GM21717 (cell line): ENCODE data around the gene FMN2.
A peak's percentile ranks its signal among the peaks of the same experiment; 100 is the strongest.
"Not testable (repeated sequence)": the region's sequence is repeated elsewhere in the genome, so short reads cannot be mapped to it uniquely, and the experiment has no call there.

Experiments
- ATAC-seq: cut with Tn5 transposase; IDR thresholded peaks from one replicate; pipeline ENCODE4 v1.9.1; 2021; ENCODE audit warnings: mild to moderate bottlenecking, moderate library complexity; ENCODE audit not compliant: unreplicated experiment

FMN2 gene

DNA sequence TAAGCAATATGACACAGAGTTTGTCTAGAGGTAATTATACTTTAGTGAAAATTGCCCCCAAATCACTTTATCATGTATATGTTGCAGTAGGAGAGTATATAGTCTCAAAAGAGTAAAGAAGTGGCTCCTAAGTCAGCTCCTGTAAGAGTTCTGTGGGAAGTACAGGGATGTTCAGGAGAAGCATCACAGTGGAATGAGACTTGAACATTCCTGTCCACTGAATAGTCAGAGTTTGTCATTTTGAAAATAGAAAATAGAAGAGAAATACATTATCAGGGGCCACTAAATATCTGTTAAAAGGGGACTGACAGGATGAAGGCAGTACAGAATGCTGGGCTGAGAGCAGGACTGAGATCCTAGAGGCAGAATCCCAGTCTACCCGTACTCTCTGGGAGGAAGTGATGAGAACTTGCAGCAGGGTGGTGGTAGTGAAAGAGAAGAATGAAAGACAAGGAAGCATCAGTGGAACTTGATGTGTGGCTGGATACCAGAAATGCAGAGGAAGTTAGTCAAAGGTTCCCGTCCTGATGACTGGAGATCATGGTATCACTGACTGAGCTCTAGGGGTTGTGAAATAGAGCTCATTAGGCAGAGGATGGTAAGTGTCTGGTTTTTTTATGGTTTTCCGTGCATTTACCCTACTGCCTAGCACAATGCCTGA, 153.4 kb downstream of the FMN2 start:
- no peak for ATAC-seq

DNA sequence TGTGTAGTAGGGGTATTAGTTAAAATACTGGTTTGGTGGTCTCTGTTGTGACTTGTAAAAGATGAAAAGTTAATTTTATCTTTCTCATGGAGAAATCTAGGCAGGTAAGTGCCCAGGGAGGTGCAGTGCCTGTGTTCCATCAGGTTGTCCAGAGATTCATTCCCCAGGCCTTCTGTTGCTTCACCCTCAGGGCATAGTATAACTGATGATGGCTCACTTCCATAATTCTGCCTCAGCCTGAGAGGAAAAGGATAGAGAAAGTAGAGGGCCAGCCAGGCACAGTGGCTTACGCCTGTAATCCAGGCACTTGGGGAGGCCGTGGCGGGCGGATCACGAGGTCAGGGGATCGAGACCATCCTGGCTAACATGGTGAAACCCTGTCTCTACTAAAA, 153.9 kb downstream of the FMN2 start:
- ATAC-seq = no peak

DNA sequence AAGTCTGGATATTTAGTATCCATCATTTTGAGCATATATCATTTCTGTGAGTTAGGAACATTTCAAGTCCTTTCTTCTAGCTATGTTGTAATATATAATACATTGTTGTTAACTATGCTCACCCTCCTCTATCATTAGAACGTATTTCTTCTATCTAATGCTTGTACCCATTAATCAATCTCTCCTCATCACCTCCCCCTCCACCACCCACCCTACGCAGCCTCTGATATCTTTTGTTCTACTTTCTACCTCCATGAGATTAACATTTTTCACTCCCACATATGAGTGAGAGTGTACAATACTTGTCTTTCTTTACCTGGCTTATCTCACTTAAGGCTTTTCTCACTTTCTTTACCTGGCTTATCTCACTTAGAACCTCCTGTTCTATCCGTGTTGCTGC, 156.2 kb downstream of the FMN2 start:
- ATAC-seq = no peak

DNA sequence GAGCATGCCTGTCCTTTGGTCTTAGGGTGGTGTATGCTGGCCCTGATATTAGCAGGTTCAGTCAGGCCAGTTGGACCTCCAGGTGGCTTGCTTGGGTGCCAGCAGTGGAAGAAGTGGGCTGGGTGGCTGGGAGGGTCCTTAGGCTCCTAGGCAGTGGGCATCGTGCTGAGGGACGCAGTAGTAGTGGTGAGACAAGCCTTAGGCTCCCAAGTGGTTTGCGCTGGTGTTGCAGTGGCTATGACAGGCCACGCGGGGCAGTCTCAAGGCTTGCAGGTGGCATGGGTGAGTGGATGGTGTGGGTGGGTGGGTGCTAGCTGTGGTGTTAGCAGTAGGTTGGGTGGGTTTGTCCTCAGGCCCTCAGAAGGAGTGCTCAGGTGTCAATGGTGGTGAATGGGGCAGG, 162.3 kb downstream of the FMN2 start:
- no peak for ATAC-seq

DNA sequence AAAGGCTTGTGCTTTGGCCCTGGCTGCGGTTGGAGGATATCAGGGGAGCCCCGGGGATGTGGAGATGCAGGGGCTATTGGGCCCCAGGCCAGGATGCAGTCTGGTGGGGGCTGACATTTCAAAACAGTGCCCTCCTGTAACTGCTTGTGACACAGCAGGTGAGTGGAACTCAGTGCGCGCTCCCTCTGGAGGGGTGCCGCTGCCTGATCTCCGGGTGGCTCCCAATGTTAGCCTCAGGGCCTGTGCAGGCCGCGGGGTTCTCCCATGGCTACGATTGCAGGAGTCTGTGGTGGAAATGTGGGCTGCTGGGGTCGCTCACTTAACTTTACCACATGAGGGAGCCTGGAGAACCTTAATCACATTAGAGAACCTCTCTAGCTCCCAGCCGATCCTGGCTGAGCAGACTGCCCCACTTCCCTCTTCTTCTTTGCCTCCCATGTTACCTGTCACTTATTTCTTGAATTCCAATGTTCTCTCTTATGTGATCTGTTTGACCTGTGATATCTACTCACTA, 163.2 kb downstream of the FMN2 start:
- no peak for ATAC-seq

DNA sequence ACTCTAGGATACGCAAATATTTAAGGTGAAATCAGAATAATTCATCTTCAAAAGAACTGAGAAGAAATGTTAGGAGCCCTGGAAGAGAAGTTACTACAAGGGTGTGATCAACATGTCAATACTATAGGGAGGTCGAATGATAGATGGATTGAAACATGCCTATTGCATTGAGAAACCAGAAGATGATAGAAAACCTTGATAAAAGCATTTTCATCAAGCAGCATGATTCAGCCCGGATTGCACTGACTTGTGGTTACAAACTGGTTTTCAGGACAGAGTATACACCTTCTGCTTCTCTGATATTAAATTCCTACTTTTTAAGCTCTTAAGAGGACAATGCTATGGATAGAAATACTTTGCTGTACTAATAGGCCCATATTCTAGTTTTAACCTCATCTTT, 164.2 kb downstream of the FMN2 start:
- ATAC-seq = no peak

DNA sequence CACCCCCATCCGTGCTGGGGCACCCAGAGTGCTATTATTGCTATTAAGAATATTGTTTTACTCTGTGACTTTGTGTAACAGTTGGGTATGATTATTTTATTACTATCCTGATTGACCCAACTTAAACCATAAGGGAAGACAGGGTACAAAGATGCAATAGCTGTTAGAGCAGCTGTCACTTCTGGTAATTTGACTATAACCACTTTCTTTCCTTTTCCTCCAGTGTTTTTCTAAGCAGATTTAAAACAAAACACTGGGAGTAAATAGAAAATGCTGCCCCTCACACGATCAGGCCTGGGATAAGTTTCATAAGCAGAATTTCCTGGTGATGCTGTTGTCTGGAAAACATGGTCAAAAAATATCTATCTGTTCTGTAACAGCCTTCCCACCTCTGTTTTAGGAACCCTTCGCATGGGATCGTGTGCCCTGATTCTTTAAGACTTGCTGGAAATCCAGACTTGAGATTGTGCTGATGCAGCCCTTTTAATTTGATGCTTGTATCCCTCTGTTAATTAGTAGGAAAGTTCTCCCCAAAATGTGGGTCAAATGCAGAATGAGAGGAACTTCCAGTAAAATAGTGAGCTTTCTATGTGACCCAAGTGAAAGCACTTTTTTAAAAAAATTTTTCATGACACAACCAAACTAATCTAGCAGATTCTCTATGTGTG, 165.3 kb downstream of the FMN2 start:
- no peak for ATAC-seq

DNA sequence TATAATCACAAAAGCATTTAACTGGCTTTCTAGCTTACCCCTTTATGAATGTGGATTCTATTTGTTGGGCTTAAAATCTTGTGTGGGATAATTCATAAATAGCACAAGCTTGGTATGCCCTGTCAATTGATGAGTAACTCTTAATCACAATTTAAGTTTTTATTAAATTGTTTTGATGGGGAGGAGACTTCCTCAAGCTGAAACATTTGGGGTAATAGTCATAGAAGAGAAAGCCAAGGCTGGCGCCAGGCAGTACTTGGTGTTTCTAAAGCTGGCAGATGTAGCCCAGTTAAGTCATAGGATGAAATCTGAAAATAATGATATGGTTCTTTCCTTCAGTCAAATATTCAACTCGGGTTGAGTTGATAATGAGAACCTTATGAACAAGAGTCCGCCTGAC, 167.2 kb downstream of the FMN2 start:
- ATAC-seq = no peak

DNA sequence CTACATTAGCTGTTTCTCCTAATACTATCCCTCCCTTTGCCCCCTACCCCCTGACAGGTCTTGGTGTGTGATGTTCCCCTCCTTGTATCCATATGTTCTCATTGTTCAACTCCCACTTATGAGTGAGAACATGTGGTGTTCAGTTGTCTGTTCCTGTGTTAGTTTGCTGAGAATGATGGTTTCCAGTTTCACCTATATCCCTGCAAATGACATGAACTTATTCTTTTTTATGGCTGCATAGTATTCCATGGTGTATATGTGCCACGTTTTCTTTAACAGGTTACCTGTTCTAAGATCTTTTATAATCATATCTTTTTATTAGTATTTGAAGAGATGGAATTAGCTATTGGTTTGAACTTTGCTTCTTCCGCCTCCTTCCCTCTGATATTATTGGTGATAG, 172.8 kb downstream of the FMN2 start:
- not testable (repeated sequence) for ATAC-seq

DNA sequence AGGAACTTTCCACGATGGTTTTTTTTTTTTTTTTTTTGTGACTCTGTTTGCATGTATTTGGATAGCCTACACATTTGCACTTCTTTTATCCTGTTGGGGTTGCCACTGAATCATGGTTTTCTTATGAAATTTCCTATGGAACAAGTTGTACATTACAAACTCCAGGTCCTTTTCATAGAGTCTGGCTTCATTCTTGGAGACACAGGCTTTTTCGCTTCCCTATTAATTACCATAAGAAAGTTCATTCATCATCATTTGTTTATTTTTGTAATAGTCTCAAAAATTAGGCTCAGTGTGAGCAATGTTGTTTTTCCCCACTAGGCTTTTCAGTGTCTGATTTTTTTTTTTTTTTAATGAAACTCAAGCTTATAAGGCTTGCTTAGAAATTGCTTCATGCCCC, 179.4 kb downstream of the FMN2 start:
- ATAC-seq = no peak

DNA sequence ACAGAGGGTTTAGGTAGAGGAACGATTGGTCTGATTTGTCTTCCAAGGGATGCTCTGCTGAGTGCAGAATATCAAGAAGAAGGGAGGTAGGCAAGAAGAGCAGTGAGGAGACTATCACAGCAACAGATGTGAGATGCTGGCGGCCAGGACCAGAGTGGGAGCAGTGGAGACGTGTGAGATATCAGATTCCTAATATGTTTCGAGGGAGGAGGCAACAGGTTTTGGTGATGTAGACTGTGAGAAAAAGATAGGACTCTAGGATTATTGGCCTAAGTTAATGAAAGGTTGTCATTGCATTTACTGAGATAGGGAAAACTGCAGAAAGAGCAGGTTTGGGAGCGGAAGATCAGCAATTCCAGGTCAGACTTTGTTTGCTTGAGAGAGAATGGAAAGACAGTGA, 182.9 kb downstream of the FMN2 start:
- no peak for ATAC-seq

DNA sequence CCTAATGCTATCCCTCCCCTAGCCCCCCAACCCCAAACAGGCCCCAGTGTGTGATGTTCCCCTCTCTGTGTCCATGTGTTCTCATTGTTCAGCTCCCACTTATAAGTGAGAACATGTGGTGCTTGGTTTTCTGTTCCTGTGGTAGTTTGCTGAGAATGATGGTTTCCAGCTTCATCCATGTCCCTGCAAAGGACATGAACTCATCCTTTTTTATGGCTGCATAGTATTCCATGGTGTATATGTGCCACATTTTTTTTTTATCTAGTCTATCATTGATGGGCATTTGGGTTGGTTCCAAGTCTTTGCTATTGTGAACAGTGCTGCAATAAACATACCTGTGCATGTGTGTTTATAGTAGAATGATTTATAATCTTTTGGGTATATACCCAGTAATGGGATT, 183.5 kb downstream of the FMN2 start:
- ATAC-seq = not testable (repeated sequence)

DNA sequence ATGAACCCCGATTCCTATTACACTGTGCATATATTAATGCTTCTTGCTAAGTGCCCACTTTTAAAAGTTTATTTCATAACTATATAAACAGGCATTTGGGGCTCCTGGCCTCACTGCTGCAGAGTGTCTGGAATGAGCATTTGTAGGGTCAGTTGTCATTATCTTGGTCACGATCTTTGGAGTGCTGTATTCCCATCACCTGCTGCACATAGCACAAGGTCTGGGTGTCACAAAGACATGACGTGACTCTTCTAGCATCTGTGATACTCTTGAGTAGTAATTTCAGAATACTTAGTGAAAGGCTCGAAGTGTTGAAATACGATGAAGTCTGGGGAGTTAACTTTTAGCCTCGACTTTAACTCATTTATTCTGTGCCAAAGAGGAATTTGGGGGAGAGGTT, 186.4 kb downstream of the FMN2 start:
- no peak for ATAC-seq

DNA sequence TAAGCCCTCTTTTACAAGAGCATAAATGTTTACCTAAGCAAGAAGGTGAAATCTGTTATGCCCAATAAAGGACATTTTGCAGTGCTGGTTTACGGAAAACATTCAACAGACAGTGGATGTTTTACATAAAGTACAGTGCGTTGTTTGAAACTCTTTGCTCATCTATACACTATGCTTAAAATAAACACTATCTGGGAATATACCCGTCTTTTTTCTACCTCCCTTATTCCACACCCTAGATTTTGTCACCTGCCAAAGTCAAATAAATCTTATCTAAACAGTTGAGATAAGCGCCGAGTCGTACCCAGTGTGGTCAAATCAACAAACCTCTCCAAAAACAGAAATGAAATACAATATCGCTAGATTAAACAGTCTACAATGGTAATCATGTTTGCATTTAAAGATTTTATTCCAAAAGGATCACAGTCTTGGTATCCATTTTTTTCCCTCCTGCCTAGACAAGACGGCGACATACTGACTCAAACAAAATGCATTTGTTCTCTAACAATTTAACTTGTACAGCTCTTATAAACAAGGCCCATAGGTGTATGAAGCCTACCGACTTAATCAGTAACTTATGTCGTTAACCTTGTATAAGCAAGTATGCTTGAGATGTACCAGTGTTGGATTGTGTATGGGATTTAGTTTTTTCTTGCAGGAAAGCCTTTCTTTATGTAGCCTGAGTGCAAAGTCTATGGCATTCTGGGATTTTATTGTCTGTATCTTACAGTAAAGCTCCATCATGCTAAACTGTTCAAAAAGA, 189.1 kb downstream of the FMN2 start:
- no peak for ATAC-seq

DNA sequence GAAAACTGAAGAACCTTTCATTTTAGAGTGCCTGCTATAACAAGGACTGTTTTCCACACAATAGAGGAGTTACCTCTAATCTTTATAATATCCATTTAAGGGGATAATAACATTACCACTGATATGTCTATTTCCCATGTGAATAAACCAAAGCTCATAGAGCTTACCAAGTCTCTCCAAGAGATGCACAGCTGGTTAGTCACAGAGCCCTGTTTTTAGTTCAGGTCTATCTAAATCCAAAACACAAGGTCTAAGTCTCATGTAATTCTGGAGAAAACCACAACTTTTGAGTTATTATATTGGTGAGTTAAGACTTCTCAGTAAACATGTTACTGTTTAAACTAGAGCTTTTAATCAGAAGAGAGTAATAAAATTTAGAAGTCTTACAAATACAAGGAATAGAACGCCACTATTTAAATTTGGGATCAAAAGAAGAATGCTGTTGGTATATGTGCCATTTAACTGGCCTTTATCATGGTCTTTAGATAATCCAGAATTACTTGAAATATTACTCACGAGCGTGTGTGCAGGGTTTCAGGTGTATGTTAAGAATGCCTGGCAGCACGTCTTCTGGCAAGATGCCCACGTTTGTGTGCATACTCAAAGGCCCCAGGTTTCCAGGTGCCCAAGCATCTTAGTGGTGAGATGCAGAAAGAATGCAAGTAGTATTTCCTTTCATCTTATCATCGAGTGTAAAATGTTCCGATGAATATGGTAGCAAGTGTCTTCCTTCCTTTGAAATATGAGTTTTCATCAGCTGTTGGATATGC, 190.6 kb downstream of the FMN2 start:
- ATAC-seq = no peak

DNA sequence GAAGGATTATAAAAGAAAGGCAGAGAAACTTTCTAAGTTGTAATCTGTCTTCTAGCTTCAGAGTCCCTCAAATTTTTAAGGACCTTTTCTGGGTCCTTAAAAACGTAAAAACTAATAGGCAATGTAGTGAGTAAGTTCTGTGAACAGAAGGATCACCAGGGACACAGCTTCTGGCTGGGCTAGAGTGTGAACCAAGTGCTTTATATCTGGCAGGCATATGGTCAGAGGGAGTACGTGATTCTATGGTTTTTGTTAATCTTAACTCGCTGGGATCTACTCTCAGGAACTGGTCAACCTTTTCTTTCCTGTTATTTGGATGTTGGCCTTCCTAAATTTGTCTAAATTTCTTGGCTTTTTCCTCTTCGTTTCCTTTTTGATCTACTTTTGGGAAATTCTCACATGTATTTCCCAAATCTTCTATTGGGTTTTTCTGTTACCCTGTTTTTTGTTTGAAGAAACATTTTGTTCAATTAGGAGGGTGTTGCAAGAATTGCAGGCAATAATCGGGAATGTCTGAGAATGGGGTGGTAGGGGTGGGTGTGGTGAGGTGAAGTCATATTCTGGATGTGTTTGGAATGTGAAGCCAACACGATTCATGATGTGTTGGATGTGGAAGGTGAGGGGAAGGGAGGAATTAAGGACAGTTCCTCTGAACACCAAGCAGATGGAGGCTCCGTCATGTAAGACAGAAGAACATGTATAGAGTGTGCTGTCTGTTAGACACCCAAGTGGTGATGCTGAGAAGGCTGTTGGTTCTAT, 193.2 kb downstream of the FMN2 start:
- ATAC-seq = no peak

DNA sequence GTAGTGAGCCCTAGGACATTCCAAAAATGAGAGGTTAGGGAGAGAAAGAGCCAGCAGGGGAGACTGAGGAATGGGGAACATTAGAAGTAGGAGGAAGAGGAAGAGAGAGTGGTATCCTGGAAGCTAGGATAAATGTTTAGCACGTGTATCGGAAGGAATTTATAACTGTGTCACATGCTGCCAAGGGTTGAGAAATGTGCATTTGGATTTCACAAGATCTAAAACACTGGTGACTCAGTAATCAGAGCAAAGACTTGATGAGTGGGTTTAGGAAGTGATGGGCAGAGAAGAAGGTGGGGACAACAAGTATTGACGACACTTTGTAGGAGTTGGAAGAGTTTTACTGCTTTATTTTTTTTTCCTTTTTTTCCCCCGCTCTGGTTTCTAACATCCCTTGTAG, 193.9 kb downstream of the FMN2 start:
- ATAC-seq = no peak

DNA sequence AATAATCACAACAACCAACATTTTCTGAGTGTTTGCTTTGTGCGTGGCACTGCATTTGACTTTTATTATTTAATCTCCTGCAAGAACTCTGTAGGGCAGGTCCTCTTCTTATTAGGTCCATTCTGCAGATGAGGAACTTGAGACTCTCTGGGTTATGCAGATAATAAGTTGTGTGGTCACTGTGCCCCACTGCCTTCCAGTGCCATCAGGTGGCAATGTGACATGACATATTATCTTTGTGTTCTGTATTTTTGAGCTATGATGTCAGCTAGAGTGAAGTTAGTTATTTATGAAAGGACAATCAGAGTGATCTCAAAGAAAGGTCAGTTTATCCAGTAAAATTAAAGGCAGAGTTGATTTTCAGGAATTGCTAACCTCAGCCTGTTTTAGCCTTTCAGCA, 196.0 kb downstream of the FMN2 start:
- no peak for ATAC-seq

DNA sequence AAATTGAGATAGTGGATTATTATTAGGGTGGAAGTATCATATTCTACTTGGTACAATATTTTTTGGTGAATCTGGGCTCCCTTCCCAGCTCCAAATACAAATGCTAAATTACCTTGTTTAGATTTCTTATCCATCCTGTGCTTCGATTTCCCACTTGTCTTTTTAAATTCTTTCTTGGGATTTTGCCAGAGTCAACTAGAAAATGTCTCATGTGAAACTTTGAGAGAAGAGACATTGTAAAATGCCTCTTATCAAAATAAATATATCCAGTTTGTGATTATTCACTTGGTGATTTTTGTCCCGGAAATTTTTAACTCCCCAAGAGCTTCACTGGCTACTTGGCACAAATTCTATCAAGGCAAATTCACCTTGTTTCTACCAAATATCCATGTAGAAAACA, 202.0 kb downstream of the FMN2 start:
- ATAC-seq = no peak

DNA sequence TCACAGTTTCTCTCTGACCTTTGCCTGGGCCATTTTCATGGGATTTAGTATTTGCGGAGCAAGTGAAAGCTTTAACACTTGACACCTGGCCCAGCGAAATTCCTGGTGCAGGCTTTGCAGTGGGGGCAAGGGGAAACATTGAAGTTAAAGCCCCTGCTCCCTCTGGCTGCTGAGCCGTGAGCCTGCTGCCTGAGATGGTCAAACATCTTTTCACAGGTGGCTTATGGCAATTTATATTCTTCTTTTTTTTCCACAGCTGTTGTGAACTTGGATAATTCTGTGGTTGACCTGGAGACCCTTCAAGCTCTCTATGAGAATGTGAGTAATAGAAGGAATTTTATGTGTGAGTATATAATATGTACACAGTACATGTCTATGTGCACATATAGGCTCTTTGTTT, 202.9 kb downstream of the FMN2 start:
- no peak for ATAC-seq

DNA sequence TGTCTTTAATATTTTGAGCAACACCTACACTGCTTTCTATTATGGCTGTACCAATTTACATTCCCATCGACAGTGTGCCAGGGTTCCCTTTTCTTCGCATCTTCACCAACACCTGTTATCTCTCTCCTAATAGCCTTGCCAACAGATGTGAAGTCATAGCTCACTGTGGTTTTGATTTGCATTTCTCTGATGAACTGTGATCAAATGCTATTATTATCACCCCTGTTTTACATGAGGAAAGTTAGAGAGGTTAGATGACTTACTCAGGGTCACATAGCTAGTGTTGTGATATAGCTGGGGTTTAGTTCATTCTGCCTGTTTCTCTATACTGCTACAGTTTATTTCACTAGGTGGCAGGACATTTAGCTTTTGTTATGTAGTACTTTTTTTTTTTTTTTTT, 204.1 kb downstream of the FMN2 start:
- peak; percentile 83 for ATAC-seq
